ENCODE results near the gene OR10G2. TPM values are rescaled to one million over a fixed set of nuclear protein-coding genes. Genes with fewer than 3 reads are reported as not detected.

OR10G2 gene
- total and polyA plus RNA-seq, 4 donors = not detected

GRCh38 chr14:21626491-21627230 lies 8.1 kb downstream of the OR10G2 start:
- DNase-seq (no peak), ATAC-seq (ENCODE audit: insufficient read depth, low FRiP score) (no peak)
- H3K4me1 ChIP-seq (ENCODE audit: control insufficient read depth in 5 of 5, insufficient read depth in 5 of 5, low read length in 5 of 5) = no peaks in the 10 kb centered on the region

GRCh38 chr14:21617614-21618013 lies 17.1 kb downstream of the OR10G2 start:
- TF ChIP-seq, protein P1, sequence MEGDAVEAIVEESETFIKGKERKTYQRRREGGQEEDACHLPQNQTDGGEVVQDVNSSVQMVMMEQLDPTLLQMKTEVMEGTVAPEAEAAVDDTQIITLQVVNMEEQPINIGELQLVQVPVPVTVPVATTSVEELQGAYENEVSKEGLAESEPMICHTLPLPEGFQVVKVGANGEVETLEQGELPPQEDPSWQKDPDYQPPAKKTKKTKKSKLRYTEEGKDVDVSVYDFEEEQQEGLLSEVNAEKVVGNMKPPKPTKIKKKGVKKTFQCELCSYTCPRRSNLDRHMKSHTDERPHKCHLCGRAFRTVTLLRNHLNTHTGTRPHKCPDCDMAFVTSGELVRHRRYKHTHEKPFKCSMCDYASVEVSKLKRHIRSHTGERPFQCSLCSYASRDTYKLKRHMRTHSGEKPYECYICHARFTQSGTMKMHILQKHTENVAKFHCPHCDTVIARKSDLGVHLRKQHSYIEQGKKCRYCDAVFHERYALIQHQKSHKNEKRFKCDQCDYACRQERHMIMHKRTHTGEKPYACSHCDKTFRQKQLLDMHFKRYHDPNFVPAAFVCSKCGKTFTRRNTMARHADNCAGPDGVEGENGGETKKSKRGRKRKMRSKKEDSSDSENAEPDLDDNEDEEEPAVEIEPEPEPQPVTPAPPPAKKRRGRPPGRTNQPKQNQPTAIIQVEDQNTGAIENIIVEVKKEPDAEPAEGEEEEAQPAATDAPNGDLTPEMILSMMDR (IDR thresholded peaks at IDR 0.05; ENCODE audit: control extremely low read depth, extremely low read depth) = no peak
- Histone ChIP-seq H3K9me3 (ENCODE audit: control insufficient read depth in 4 of 4, insufficient read depth in 3 of 4, low read length in 3 of 4) (no peaks in the 10 kb centered on the region), H3K9ac (ENCODE audit: insufficient read depth in 1 of 2, low read length in 2 of 2) (no peak overlapping the region), H3K27ac (ENCODE audit: low read depth in 1 of 2, low read length in 1 of 2) (no peak overlapping the region), H3K36me3 (ENCODE audit: control insufficient read depth in 4 of 4, insufficient read depth in 4 of 4, low read length in 4 of 4) (no peaks in the 10 kb centered on the region), H3K27me3 (ENCODE audit: control insufficient read depth in 3 of 3, insufficient read depth in 3 of 3, low read length in 2 of 3) (no peaks in the 10 kb centered on the region), H3K4me3 (no peak overlapping the region), H3K4me1 (ENCODE audit: control insufficient read depth in 5 of 5, insufficient read depth in 5 of 5, low read length in 5 of 5) (no peaks in the 10 kb centered on the region)
- ATAC-seq (ENCODE audit: insufficient read depth, low FRiP score) (no peak), DNase-seq (no peak)
- WGBS, 2 donors = 80 to 88% methylated on average over 8 of the region's 8 CpGs

More at GRCh38 chr14:21626491-21627230, 8.1 kb downstream of the OR10G2 start:
- H3K4me3 ChIP-seq = no peak overlapping the region
- no peak overlapping the region for H3K27ac ChIP-seq (ENCODE audit: low read depth in 1 of 2, low read length in 1 of 2)
- WGBS, 2 donors = 65 to 78% methylated on average over 3 of the region's 3 CpGs
- H3K27me3 ChIP-seq (ENCODE audit: control insufficient read depth in 3 of 3, insufficient read depth in 3 of 3, low read length in 2 of 3) = no peaks in the 10 kb centered on the region
- H3K36me3 ChIP-seq (ENCODE audit: control insufficient read depth in 4 of 4, insufficient read depth in 4 of 4, low read length in 4 of 4) = no peaks in the 10 kb centered on the region
- H3K9me3 ChIP-seq (ENCODE audit: control insufficient read depth in 4 of 4, insufficient read depth in 3 of 4, low read length in 3 of 4) = no peaks in the 10 kb centered on the region
- H3K9ac ChIP-seq (ENCODE audit: insufficient read depth in 1 of 2, low read length in 2 of 2) = no peak overlapping the region
- TF ChIP-seq, protein P1 (IDR thresholded peaks at IDR 0.05; ENCODE audit: control extremely low read depth, extremely low read depth) = no peak

GRCh38 chr14:21614240-21614639 lies 20.5 kb downstream of the OR10G2 start:
- WGBS, 2 donors = 19 to 27% methylated on average over 1 of the region's 1 CpG
- ATAC-seq (ENCODE audit: insufficient read depth, low FRiP score) = no peak
- no peaks in the 10 kb centered on the region for H3K27me3 ChIP-seq (ENCODE audit: control insufficient read depth in 3 of 3, insufficient read depth in 3 of 3, low read length in 2 of 3)

More at GRCh38 chr14:21614240-21614639, 20.5 kb downstream of the OR10G2 start:
- Histone ChIP-seq H3K27ac (ENCODE audit: low read depth in 1 of 2, low read length in 1 of 2) (no peak overlapping the region), H3K9ac (ENCODE audit: insufficient read depth in 1 of 2, low read length in 2 of 2) (no peak overlapping the region), H3K4me3 (no peak overlapping the region), H3K4me1 (ENCODE audit: control insufficient read depth in 5 of 5, insufficient read depth in 5 of 5, low read length in 5 of 5) (no peaks in the 10 kb centered on the region), H3K36me3 (ENCODE audit: control insufficient read depth in 4 of 4, insufficient read depth in 4 of 4, low read length in 4 of 4) (no peaks in the 10 kb centered on the region), H3K9me3 (ENCODE audit: control insufficient read depth in 4 of 4, insufficient read depth in 3 of 4, low read length in 3 of 4) (no peaks in the 10 kb centered on the region)
- peak in 2 of 3 donors; percentile 2 to 52 for DNase-seq
- TF ChIP-seq, protein P1 (IDR thresholded peaks at IDR 0.05; ENCODE audit: control extremely low read depth, extremely low read depth) = no peak

All from lung (tissue), 12 donors.